Stomach (tissue), 4 donors: ENCODE results near the gene NAV2.

Experiments
- CTCF ChIP-seq, 7 experiments: fragments of 450-650 bp in 4 of 7; fragments of 200-600 bp in 3 of 7; sonication (generic) in 3 of 7; IDR thresholded peaks; one replicate each; pipeline ENCODE4 v1.5.1; 2016 to 2019; ENCODE audit warnings: antibody characterized with exemption in 7 of 7, control low read depth in 2 of 7, mild to moderate bottlenecking in 1 of 7
- EP300 ChIP-seq: sonication (generic); formaldehyde crosslinking; IDR thresholded peaks from one replicate; pipeline ENCODE4 v1.6.1; 2017; ENCODE audit warnings: antibody characterized with exemption
- POLR2A ChIP-seq, 4 donors: fragments of 450-650 bp; IDR thresholded peaks; one replicate each; pipeline ENCODE4 v1.6.1; 2016; ENCODE audit warnings: antibody characterized with exemption in 4 of 4, control low read depth in 2 of 4, mild to moderate bottlenecking in 1 of 4, moderate library complexity in 1 of 4

DNA sequence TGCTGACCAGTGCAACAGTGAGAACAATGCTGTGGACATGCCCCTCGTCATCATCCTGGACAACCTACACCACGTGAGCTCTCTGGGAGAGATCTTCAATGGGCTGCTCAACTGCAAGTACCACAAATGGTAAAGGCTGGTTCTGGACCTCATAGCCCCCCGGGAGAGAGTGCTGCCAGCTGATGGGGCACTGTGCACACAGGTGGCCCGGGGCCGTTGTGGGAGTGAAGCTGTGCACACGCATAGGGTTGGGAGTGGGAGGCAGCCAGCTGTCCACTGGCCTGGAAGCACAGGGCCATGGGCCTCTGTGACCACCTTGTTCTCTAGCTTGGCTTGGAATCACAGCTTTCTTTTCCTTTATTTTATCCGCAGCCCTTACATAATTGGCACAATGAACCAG is 390.6 kb downstream of the NAV2 start:
- TF ChIP-seq POLR2A (IDR thresholded peaks at IDR 0.05) = no peak
- TF ChIP-seq CTCF (IDR thresholded peaks at IDR 0.05) = no peak
- no peak for TF ChIP-seq EP300
